Measurements from ENCODE around the gene OR8K5.
"Not testable (repeated sequence)": the region's sequence is repeated elsewhere in the genome, so short reads cannot be mapped to it uniquely, and the experiment has no call there.

The OR8K5 gene

GRCh38 chr11:56160217-56160616 lies at the start of gene OR8K5:
Gene OR8K5 (minus strand): TSS chr11:56160317. CDS start chr11:56160317, 0 bp downstream.
- TF ChIP-seq POLR2A (IDR thresholded peaks at IDR 0.05; ENCODE audit: low read depth, low read length): no peak
- no peak for FAIRE-seq
- DNase-seq (ENCODE audit: insufficient read length, low spot score): no peak

GRCh38 chr11:56207790-56208189 lies 47.7 kb upstream of the OR8K5 start:
- no peak for TF ChIP-seq POLR2A (IDR thresholded peaks at IDR 0.05; ENCODE audit: low read depth, low read length)
- no peak for DNase-seq (ENCODE audit: insufficient read length, low spot score)
- no peak for FAIRE-seq

- FAIRE-seq: no peak
- DNase-seq (ENCODE audit: insufficient read length, low spot score): no peak
- TF ChIP-seq POLR2A (IDR thresholded peaks at IDR 0.05; ENCODE audit: low read depth, low read length): no peak
These were observed 37.2 kb upstream of the OR8K5 start for GRCh38 chr11:56197367-56197766.

- DNase-seq (ENCODE audit: insufficient read length, low spot score): no peak
- no peak for FAIRE-seq
- TF ChIP-seq POLR2A (IDR thresholded peaks at IDR 0.05; ENCODE audit: low read depth, low read length): no peak
These were observed 36.6 kb upstream of the OR8K5 start for GRCh38 chr11:56196705-56197104.

GRCh38 chr11:56188602-56189001 lies 28.5 kb upstream of the OR8K5 start:
- no peak for TF ChIP-seq POLR2A (IDR thresholded peaks at IDR 0.05; ENCODE audit: low read depth, low read length)
- no peak for DNase-seq (ENCODE audit: insufficient read length, low spot score)
- FAIRE-seq: no peak

- no peak for FAIRE-seq
- DNase-seq (ENCODE audit: insufficient read length, low spot score): no peak
- TF ChIP-seq POLR2A (IDR thresholded peaks at IDR 0.05; ENCODE audit: low read depth, low read length): no peak
These were observed 23.3 kb upstream of the OR8K5 start for GRCh38 chr11:56183459-56183858.

GRCh38 chr11:56176318-56176717 lies 16.2 kb upstream of the OR8K5 start, which contains the start of gene OR5J2:
Gene OR5J2 (plus strand): TSS chr11:56176618. CDS start chr11:56176618, 0 bp downstream.
- DNase-seq (ENCODE audit: insufficient read length, low spot score) (no peak), FAIRE-seq (no peak)
- TF ChIP-seq POLR2A (IDR thresholded peaks at IDR 0.05; ENCODE audit: low read depth, low read length): no peak

- FAIRE-seq (no peak), DNase-seq (ENCODE audit: insufficient read length, low spot score) (no peak)
- TF ChIP-seq POLR2A (IDR thresholded peaks at IDR 0.05; ENCODE audit: low read depth, low read length): no peak
These were observed 12.2 kb upstream of the OR8K5 start for GRCh38 chr11:56172256-56172830.

GRCh38 chr11:56163804-56164203 lies 3.7 kb upstream of the OR8K5 start:
- no peak for TF ChIP-seq POLR2A (IDR thresholded peaks at IDR 0.05; ENCODE audit: low read depth, low read length)
- DNase-seq (ENCODE audit: insufficient read length, low spot score) (no peak), FAIRE-seq (no peak)

- TF ChIP-seq POLR2A (IDR thresholded peaks at IDR 0.05; ENCODE audit: low read depth, low read length): no peak
- FAIRE-seq (no peak), DNase-seq (ENCODE audit: insufficient read length, low spot score) (no peak)
These were observed 7.8 kb downstream of the OR8K5 start for GRCh38 chr11:56152333-56152732.

GRCh38 chr11:56151376-56151775 lies 8.7 kb downstream of the OR8K5 start:
- FAIRE-seq: no peak
- no peak for TF ChIP-seq POLR2A (IDR thresholded peaks at IDR 0.05; ENCODE audit: low read depth, low read length)
- DNase-seq (ENCODE audit: insufficient read length, low spot score): no peak

GRCh38 chr11:56143681-56144080 lies 16.4 kb downstream of the OR8K5 start:
- not testable (repeated sequence) for DNase-seq (ENCODE audit: insufficient read length, low spot score); FAIRE-seq

- no peak for FAIRE-seq
- TF ChIP-seq POLR2A (IDR thresholded peaks at IDR 0.05; ENCODE audit: low read depth, low read length): no peak
- no peak for DNase-seq (ENCODE audit: insufficient read length, low spot score)
These were observed 19.9 kb downstream of the OR8K5 start, which contains the start of gene OR8J3 for GRCh38 chr11:56140151-56140661. Gene OR8J3 (minus strand): TSS chr11:56140201. CDS start chr11:56137718, 2,483 bp downstream.

- no peak for FAIRE-seq
- DNase-seq (ENCODE audit: insufficient read length, low spot score): no peak
- TF ChIP-seq POLR2A (IDR thresholded peaks at IDR 0.05; ENCODE audit: low read depth, low read length): no peak
These were observed 38.0 kb downstream of the OR8K5 start, which contains the start of gene OR8H3 for GRCh38 chr11:56122073-56122472. Gene OR8H3 (plus strand): TSS chr11:56122373. CDS start chr11:56122373, 0 bp downstream.
